Esophagus muscularis mucosa (tissue), 4 donors: ENCODE results near the gene KRTAP4-6.

Experiments
- EP300 ChIP-seq: sonication (generic); formaldehyde crosslinking; IDR thresholded peaks from one replicate; pipeline ENCODE4 v1.6.1; 2017; ENCODE audit warnings: antibody characterized with exemption
- POLR2A ChIP-seq: fragments of 450-650 bp; IDR thresholded peaks from one replicate; pipeline ENCODE4 v1.6.1; 2017; ENCODE audit warnings: antibody characterized with exemption, moderate library complexity, mild to moderate bottlenecking, low read depth
- POLR2AphosphoS5 ChIP-seq, 2 donors: sonication (generic); formaldehyde crosslinking; IDR thresholded peaks; one replicate each; pipeline ENCODE4 v1.6.1; 2017; ENCODE audit warnings: antibody characterized with exemption in 2 of 2
- TF ChIP-seq, protein P1 (sequence below), 3 experiments: fragments of 200-600 bp in 2 of 3; fragments of 450-650 bp in 1 of 3; sonication (generic) in 2 of 3; IDR thresholded peaks; one replicate each; pipeline ENCODE4 v1.5.1; 2017 to 2019; ENCODE audit warnings: antibody characterized with exemption in 3 of 3, mild to moderate bottlenecking in 2 of 3, moderate library complexity in 1 of 3

DNA sequence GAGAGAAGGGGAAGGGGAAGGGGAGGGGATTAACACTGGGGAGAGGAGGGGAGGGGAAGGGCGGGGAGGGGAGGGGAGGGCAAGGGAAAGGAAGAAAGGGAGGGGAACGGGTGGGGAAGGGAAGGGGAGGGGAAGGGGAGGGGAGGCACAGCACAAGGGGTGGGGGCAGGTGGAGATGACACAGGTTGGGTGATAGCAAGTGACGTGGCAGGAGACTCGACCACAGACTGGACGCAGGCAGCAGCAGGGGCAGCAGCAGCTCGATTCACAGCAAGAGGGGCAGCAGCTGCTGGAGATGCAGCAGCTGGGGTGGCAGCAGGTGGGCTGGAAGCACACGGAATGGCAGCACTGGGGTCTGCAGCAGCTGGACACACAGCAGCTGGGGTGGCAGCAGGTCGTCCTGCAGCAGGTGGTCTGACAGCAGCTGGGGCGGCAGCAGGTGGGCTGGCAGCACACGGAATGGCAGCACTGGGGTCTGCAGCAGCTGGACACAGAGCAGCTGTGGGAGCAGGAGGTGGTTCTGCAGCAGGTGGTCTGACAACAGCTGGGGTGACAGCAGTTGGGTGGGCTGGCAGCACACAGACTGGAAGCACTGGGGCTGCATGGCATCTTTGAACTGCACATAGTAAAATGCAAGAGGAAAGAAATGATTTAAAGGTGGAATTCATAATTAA, 38.6 kb downstream of the KRTAP4-6 start, which contains the start of gene KRTAP4-16:
- TF ChIP-seq, protein P1, sequence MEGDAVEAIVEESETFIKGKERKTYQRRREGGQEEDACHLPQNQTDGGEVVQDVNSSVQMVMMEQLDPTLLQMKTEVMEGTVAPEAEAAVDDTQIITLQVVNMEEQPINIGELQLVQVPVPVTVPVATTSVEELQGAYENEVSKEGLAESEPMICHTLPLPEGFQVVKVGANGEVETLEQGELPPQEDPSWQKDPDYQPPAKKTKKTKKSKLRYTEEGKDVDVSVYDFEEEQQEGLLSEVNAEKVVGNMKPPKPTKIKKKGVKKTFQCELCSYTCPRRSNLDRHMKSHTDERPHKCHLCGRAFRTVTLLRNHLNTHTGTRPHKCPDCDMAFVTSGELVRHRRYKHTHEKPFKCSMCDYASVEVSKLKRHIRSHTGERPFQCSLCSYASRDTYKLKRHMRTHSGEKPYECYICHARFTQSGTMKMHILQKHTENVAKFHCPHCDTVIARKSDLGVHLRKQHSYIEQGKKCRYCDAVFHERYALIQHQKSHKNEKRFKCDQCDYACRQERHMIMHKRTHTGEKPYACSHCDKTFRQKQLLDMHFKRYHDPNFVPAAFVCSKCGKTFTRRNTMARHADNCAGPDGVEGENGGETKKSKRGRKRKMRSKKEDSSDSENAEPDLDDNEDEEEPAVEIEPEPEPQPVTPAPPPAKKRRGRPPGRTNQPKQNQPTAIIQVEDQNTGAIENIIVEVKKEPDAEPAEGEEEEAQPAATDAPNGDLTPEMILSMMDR (IDR thresholded peaks at IDR 0.05) = no peak
- no peak for TF ChIP-seq POLR2AphosphoS5 (IDR thresholded peaks at IDR 0.05)
- TF ChIP-seq POLR2A = no peak
- no peak for TF ChIP-seq EP300
